Peyer's patch (tissue), 4 donors: ENCODE results near the gene FOXK1.

ENCODE experiments used
- CTCF ChIP-seq, 6 experiments: fragments of 450-650 bp in 4 of 6; fragments of 200-600 bp in 2 of 6; sonication (generic) in 1 of 6; IDR thresholded peaks; one replicate each; pipeline ENCODE4 v1.5.1; 2017 to 2019; ENCODE audit warnings: antibody characterized with exemption in 6 of 6, mild to moderate bottlenecking in 3 of 6, moderate library complexity in 1 of 6
- POLR2A ChIP-seq, 2 donors: fragments of 450-650 bp; IDR thresholded peaks; one replicate each; pipeline ENCODE4 v1.5.1; 2017; ENCODE audit warnings: antibody characterized with exemption in 2 of 2, mild to moderate bottlenecking in 2 of 2, moderate library complexity in 2 of 2

GRCh38 chr7:4667776-4668509 lies 14.2 kb upstream of the FOXK1 start:
- TF ChIP-seq CTCF (IDR thresholded peaks at IDR 0.05): no peak
- no peak for TF ChIP-seq POLR2A (IDR thresholded peaks at IDR 0.05)
